DMS53 (cell line): ENCODE measurements around the gene TNFRSF4.
"Not testable (repeated sequence)": the region's sequence is repeated elsewhere in the genome, so short reads cannot be mapped to it uniquely, and the experiment has no call there.

Experiments used
- DNase-seq: peaks from one replicate; lab custom pipeline; 2025; lab: John Stamatoyannopoulos, UW

The TNFRSF4 gene

DNA sequence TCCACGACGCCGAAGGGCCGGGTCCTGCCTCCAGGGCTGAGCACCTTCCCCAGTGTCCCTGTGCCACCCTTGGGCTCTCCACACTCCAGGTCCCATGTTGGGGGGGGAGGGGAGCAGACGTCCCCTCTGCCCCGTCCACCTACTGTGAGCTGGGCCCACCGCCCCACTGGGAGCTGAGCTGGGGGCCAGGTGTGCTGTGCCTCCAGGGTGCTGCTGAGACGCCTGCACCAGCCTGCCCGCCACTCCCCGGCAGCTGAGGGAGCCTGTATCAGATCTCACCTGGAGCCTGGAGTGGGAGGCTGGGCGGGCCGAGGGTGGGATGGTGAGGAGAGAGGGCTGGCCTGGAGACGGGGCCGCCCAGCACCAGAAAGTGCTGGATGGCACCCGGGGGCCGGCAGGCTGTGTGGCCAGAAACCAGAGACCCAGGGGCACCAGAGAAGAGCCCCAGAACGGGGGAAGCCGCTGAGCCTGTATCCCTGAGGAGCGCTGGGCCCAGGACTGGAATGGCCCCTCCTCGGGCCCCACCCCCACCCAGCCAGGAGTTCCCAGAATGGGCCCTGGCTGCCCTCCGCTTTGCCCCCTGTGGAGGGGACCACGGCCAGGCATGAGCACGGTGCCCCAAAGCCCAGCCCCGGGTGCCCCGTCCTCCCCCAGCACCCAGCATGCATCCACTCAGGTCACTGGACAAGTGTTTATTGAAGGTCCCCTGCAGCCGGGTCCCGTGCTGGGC is 11.0 kb downstream of the TNFRSF4 start:
- no peak for DNase-seq

DNA sequence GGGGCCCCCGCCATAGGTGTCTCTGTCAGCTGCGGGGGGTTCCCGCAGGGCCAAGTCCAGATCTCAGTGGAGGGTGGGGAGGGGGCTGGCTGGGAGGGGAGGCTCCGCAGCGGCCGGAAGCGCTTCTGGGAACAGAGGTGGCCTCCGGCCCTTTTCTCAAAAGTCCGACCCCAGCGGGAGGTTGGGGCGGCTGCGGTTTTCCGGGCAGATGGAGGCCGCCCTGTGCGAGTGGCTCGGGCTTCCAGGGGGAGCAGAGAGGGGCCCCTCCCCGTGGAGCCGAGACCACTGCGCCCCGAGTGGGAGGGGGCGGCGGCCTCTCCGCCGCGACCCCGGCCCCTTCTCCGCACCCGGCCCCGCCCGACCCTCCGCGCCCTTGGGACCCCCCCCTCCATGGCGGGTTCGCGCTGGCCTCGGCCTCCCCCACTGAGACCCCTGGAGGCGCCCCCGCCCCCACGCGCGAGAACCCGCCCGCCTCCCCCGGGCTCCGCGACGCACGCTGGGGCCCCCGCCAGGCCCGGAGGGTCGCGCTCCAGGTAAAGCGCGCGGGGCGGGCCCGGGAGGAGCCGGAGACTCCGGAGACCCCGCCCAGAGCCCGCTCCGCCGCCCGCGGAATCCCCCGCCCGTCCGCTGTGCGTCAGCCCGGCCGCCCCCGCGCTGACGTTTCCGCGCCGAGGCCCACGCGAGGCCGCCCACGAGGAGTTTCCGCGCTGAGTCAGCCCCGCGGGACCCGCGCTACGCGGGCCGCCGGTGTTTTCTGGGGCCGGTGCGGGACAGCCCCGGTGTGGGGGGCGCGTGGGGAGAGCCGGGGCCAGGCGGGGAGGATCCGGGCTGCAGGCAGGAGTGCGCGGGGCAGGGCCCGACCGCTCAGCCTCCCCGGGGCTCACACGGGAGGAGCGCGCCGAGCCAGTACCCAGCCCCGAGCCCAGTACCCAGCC is 12.8 kb downstream of the TNFRSF4 start:
- DNase-seq = peak; percentile 75

DNA sequence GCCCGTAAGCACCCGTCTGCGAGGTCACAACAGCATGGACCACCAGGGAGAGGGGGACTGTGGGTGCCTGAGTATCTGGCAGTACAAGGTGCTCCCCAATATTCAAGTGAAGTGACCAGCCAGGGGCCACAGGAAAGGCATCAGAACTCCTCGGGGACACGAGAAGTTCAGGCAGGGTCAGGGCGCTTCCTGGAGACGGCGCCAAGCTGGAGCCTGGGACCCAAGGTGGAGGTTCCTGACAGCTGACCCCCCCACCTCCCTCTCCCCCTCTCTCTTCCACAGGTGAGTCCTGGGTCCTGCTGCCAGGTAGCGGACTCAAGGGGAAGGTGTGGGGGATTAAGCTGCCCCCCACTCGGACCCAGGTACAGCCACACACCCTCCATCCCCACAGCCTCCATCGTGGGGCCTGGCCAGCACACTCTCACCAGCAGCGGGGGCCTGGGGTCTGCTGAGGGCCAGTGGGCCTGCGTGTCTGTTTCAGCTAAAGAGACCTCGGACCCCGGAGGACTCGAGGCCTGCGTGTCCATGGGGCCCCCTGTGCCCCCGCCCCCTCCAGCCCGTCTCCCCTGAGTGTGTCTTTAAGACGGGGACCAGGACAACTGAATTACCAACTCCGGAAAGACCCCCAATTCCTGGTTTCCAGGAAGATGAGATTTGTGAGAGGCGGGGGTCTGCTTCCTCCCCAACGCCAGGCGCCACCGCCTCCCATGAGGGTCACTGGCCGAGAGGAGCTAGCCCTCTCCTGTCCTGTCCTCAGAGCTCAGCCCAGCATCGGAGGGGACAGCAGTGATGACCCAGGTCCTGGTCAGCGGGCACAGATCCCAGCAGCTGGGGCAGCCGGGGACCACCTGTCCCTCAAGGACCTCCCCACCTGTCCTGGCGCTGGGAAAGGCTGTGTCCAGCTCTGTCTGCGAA is 13.7 kb downstream of the TNFRSF4 start:
- peak; percentile 37 for DNase-seq

DNA sequence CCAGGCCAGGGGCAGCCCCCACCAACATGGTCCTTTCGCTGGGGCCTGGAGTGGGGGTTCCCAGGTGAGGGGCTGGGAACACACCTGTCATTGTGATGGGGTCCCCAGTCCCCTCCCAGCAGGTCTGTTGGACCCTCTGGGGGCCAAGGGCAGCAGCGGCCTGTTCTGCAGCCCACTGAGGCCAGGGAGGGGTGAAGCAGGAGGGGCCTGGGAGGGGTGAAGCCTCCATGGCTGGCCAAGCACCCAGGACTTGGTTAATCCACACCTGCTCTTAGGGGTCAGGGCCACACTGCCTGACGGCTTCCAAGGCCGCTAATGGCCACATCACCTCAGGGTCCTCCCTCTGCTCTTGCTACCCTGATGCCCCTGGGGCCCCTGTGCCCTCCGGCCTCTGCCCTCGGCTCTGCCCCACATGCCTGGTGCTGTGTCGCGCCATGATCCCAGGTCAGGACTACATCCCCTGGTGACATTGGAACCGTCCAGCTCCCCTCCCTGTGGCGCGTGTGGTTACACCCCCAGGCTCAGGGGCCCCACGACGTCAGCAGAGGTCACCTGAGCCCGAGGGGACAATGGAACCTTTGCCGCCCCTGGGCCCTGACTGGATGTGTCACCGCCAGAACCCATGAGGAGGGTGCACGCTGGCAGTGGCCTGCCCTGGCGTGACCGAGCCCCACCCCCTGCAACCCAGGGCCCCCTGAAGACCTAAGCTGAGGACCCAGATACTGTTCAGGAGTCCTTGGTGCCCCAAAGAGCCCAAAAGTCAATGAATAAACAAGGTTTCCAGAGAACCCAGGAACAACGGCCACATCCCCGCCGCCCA is 14.6 kb downstream of the TNFRSF4 start:
- DNase-seq = peak; percentile 41

DNA sequence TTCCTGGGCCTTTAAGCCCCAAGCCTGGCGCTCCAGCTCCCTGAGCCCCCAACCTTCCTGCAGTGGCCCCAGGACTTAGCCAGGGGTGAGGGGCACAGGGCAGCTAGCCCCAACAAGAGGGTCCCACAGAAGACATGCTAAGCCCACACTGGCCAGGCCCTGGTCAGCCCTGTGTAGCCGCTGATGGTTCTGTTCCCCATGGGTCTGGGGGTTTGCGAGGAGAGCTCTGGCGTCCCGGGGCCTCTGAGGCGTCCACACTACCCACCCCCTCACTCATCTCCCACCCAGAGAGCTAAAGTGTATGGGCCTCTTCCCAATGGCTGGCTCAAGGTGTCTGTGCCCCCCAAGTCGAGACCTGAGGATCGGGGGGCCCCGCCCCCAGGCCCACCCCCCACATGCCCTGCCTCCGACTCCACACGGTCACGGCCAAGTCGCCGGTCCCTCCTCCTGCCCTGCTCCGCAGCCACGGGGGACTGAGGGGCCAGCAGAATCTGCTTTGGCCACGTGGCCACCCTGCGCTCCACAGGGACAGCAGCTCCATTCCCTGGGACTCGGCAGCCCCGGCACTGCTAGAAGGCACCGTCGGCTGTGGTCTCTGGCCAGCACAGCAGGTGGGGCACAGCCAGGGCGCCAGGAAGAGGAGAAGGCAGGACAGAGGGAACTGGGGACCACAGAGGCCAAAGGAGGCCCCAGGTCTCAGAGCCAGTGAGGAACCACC is 15.4 kb downstream of the TNFRSF4 start:
- DNase-seq = peak; percentile 53

DNA sequence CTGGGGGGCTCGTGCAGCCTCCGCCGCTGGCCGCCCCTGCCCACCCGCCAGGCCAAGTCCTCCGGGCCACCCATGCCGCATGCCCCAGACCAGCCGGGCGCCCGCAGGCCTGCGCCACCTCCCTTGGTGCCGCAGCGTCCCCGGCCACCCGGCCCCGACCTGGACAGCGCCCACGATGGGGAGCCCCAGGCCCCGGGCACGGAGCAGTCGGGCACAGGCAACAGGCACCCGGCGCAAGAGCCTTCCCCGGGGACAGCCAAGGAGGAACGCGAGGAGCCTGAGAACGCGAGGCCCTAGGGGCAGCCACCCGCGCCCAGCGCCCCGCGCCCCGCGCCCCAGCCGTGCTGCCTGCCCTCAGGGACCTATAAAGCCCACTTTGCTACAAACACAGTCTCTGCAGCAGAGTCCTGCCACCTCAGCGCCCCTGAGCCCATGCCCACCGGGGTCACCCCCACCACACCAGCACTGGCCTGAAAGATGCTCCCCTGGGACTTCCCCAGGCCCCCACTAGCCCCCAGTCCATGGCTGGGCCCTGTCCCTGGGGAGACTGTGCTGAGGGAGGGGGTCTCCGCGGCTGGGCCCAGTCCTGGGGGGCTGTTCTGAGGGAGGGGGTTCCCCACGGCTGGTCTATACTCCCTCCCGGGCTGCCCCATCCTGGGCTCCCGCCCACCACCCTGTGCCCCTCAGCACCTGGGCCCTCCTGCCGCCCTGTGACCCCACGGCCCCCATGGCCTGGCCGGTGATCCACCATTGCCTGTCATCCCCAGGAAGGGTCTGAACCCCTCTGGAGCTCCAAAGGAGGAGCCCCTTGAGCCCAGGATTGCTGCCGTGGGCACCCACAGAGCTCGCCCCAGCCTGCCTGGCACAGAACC is 16.2 kb downstream of the TNFRSF4 start:
- DNase-seq = no peak

DNA sequence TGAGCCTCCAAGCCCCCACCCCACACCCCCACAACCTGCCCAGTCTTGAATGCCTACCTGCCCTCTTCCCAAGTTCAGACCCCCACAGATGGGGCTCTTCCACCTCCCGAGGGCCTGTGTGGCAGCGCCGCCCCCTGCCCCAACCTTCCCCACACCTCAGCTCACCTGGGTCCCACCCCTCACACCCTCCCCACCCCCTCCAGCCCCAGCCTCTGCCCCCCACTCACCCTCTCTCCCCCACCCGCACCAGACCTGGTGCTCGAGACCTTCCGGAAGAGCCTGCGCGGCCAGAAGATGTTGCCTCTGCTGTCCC is 16.8 kb downstream of the TNFRSF4 start:
- DNase-seq = no peak

DNA sequence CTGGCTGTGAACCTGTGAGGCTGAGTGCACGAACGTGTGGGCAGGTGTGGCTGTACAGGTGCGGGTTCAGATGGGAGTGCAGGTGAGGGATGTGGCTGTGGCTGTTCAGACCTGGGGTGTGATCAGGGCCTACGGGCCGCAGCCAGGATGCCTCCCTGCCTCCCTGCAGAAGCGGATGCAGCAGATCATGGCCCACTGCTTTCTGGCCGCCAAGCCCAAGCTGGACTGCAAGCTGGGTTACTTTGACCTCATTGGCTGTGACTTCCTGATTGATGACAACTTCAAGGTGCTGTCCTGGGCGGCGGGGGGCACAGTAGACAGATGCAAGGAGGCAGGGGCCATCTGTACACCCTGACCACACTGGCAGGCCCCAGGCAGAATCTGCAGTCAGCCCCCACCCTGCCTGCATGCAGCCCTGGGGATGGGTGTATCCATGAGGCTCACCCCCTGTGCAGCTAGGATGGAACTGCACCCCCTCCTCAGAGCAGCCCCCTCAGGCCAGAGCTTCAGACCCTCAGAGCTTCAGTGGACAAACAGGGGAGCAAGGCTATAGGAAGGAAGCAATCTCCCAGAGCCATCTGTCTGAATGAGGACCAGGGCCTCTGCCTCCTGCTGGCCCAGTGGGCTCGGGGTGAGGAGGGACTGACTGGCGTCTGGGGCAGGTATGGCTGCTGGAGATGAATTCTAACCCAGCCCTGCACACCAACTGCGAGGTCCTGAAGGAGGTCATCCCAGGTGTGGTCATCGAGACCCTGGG is 17.3 kb downstream of the TNFRSF4 start:
- DNase-seq = no peak

DNA sequence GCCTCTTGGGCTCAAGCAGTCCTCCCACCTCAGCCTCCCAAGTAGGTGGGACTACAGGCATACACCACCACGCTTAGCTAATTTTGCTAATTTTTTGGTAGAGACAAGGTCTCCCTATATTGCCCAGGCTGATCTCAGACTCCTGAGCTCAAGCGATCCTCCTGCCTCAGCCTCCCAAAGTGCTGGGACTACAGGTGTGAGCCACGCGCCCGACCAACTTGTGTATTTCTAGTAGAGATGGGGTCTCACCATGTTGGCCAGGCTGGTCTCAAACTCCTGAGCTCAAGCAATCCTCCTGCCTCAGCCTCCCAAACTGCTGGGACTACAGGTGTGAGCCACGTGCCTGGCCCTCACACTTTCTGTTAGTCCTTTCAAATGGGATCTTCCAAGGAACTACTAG is 18.2 kb downstream of the TNFRSF4 start:
- DNase-seq = not testable (repeated sequence)

DNA sequence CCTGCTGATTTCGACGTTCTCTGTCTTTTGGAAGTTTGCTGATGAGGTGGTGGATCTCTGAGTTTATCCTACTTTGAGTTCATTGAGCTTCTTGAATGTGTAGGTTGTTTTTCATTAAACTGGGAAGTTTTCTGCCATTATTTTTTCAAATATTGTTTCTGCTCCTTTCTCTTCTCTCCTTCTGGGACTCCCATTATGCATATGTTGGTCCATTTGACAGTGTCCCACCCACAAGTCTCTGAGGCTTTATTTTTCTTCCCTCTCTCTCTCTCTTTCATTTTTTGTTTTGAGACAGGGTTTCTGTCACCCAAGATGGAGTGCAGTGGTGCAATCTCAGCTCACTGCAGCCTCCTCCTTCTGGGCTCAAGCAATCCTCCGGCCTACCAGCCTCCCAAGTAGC is 19.2 kb downstream of the TNFRSF4 start:
- no peak for DNase-seq

DNA sequence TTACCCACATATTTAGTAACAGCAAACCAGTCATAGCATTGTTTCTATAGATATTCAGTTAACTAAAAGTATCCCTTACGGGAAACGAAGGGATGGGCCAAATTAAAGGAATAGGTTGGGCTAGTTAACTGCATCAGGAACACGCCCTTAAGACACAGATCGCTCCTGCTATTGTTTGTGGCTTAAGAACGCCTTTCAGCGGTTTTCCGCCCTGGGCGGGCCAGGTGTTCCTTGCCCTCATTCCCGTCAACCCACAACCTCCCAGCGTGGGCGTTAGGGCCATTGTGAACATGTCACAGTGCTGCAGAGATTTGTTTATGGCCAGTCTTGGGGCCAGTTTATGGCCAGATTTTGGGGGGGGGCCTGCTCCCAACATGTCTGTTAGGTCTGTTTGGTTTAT is 22.2 kb downstream of the TNFRSF4 start:
- no peak for DNase-seq

DNA sequence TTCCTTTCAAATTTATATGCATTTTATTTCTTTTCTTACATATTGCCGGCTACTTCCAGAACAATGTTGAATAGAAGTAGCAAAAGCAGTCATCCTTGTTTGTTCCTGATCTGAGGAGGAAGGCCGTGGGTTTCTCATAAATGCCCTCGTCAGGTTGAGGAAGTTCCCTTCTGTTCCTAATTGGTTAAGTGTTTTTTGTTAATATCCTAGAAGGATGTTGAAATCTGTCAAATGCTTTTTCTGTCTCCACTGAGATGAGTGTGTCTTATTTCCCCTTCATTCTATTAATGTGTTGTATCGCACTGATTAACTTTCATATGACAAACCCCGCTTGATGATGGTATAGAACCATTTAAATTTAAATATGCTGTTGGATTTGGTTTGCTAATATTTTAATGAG is 24.8 kb downstream of the TNFRSF4 start:
- DNase-seq = no peak

DNA sequence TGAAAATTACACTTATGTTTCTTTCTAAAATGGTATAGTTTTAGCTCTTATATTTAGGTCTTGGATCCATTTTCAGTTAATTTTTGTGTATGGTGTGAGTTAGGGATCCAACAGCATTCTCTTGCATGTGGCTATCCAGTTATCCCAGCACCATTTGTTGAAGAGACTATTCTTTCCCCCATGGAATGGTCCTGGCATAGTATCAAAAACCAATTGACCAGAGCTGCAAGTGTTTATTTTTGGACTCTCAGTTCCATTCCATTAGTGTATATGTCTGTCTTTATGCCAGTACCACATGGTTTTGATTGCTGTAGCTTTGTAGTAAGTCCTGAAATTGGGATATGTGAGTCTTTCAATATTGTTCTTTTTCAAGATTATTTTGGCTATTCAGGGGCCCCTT is 26.0 kb downstream of the TNFRSF4 start:
- DNase-seq = peak; percentile 40

DNA sequence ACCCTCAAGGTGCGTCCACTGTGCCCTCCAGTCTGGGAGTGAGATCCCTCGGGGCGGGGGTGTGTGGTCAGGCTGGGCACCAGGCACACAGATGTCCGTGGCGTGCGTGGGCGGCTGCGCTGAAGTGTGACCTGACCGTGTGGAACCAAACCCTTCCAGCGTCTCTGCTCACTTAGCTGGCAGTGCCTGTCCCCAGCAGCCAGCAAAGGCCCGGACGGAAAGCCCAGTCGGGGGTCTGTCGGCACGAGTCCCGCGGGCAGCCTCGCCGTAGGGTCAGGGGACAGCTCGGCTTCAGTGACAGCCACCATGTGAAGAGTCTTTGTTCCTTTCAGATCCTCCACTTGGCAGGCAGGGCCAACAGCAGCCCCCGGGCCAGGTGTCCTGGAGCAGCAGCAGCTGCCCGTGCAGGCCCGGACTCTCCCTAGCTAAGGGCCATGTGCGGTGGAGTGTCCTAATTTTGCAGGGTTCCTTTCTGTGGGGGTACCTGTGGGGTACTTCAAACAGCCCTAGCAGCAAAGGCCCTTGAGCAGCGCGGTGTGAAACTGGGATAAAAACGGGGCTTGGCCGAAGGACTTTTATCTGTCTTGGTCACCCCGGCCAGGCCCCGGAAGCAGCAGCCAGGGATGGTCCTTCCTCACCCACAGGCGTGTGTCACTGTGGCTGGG is 28.7 kb downstream of the TNFRSF4 start:
- no peak for DNase-seq

DNA sequence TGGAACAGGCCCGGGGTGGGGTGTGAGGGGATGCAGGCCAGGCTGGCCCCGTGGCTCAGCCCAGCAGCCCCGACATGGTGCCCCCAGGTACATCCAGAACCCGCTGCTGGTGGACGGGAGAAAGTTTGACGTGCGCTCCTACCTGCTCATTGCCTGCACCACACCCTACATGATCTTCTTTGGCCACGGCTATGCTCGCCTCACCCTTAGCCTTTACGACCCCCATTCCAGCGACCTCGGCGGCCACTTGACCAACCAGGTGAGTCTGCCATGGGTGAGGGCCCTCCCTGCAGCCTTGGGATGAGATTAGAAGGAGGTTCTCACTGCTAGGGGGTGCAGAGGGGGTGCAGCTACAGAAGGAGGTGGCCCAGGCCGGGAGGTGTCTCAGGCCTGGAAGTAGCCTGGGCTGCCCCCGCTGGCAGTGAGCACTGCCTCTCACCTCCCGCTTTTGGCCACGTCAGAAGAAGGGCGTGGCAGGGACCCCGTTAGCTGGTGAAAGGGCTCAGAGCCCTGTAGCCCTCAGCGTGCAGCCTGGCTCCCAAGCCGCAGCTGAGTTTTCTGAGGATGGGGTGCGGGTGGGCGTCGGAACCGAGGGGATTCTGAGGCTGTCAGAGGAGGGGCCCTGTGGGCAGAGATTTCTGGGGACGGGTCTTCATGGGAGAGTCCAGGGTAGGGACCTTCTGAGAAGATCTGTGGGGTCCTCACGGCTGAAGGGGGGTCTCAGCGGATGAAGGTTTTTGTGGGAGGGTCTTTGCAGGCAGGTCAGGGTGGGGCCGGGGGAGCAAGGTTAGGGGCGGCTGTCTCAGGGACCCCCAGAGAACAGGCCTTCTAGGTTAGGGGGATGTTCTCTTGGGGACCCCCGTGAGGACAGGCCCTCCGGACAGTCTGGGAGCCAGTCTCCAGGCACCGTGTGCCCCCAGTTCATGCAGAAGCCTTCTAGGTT is 29.8 kb downstream of the TNFRSF4 start:
- DNase-seq = no peak

DNA sequence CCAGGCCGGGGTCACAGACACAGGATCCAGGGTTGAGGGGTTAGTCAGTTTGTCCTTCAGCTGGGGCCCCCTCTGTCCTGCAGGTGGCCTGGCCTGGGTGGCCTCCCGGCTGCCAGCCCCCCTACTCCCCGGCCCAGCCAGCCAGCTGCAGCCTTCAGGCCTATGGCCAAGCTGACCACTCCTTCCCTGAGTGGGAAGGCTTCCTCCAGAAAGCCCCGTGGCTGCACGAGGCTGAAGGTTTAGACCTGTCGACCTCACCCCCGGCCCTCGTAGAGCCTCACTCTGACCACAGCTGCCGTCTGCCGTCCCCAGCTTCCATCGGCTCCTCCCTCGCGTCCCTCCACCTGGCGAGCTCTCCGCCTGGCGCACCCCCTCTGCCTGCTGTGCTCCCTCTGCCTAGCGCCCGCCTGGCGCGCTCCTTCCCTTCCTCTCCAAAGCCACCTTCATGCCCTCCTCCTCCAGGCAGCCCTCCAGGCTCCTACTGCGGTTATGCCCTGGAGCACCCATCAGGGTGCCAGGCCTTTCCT is 30.7 kb downstream of the TNFRSF4 start:
- DNase-seq = no peak
